GM04503 (cell line): ENCODE results near the gene PTPRD.
"Not testable (repeated sequence)": the region's sequence is repeated elsewhere in the genome, so short reads cannot be mapped to it uniquely, and the experiment has no call there.

Source experiments
- DNase-seq: peaks from one replicate; pipeline ENCODE4 v3.0.0-alpha.2; 2012; ENCODE audit warnings: low read depth

Gene PTPRD

GRCh38 chr9:9310743-9311142 lies 1302.1 kb downstream of the PTPRD start:
- DNase-seq, result not testable (repeated sequence)

DNA sequence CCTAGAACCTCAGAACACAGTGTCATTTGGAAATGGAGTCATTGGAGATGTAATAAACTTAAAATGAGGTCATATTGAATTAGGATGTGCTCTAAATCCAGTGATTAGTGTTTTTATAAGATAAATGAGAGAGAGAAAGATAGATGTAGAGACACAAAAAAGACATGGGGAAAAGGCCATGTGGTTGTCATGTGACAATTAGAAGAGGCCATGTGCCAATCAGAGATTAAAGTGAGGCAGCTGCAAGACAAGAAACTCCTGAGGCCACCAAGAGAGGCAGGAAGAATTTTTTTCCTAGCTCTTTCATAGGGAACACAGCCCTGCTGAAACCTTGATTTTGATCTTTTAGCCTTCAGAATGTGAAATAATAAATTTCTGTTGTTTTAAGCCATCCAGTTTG lies 1307.2 kb downstream of the PTPRD start:
- DNase-seq, result no peak

- DNase-seq, result no peak
These were observed 1313.7 kb downstream of the PTPRD start for GRCh38 chr9:9299134-9299533.

DNA sequence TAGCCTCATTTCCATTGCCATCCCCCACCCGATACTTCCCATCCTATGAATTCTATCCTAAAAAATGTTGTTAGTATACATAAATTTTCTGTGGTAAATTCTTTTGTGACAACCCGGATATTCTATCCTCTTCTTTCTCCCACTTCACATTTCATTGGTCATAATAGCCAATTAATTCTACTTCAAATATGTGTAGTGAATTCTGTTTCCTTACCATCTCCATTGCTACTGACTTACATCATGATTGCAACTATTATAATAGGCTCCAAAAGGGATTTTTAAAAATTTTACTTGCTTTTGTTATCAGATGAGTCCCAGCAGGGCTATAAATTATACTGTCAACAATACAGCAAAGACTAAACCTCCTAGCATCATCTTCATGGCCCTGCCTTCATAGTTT lies 1326.8 kb downstream of the PTPRD start:
- no peak for DNase-seq

DNA sequence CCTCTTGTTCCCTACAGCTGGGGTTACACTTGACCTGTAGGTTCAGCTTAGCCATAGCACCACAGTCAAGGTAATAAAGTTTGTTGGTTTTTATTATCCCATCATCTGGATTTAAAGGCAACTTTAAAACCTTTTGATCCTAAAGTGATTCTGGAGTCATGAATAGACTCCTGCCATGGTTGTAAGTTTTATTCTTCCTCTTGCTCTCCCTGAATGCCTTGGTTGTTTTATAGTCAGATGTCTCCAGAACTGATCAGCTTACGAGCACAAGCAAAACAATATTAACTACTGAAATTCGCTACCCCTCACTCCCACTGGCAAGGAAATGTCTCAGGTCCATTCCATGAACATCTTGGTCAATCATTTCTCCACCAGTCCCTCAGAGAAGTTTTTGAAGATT lies 1328.6 kb downstream of the PTPRD start:
- DNase-seq, result no peak

- DNase-seq, result no peak
These were observed 1329.4 kb downstream of the PTPRD start for GRCh38 chr9:9283159-9283986.

- DNase-seq, result no peak
These were observed 1337.2 kb downstream of the PTPRD start for GRCh38 chr9:9275601-9276000.

GRCh38 chr9:9257999-9258498 lies 1354.8 kb downstream of the PTPRD start:
- DNase-seq, result no peak

DNA sequence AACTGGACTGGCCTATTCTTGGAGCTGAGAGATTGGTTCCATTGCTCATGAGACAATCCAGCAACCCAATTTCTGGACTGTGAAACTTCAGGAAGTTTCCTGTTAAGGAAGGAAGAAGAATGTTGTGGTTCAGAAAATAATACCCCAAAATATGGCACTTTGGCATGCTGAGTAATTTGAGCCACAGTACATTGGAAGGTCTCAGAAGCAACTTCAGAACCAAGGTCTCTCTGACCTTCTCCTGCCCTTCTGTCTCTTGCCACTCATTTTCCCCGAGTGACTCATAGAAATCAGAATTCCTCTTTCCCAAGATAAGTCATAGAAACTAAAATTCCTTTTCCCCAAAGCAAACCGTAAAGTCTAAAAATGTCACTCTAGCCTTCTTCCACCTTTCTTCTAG lies 1366.1 kb downstream of the PTPRD start:
- DNase-seq, result no peak

- no peak for DNase-seq
These were observed 1380.9 kb downstream of the PTPRD start for GRCh38 chr9:9231946-9232345.

DNA sequence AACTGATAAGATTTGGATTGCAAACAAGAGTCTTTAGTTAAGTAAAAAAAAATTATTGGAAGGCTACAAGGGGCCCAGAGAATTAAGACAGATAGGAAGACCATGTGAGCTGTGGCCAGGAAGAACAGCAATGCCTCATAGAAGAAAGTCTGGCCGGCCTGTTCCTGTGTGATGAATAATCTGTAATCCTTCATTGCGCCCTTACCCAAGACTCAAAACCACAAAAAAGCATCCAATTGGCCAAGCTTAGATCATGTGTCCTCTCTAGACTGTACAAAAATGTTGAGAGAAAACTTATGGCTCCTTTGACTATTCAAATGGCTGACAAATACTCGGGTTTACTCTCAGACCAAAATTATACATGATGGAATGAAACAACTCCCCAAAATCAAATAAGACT lies 1383.5 kb downstream of the PTPRD start:
- DNase-seq, result no peak

- DNase-seq, result no peak
These were observed 1389.6 kb downstream of the PTPRD start for GRCh38 chr9:9223175-9223574.

DNA sequence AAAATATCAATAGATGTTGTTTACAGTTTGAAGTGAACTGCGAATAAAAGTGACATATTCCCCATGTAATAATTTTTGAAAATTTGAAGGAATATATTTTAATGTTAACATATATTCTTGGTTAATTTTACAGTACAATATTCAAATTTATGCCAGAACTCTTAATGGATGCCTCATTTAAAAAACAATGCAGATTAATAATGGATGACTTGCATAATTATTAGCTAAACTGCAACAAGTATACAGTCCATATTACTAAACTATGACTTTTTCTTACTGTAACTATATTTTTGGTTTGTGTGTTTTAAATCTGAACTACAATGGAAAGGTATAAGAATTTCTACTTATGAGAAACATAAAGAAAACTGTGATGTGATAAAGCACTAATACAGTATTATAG lies 1390.1 kb downstream of the PTPRD start:
- DNase-seq, result no peak

DNA sequence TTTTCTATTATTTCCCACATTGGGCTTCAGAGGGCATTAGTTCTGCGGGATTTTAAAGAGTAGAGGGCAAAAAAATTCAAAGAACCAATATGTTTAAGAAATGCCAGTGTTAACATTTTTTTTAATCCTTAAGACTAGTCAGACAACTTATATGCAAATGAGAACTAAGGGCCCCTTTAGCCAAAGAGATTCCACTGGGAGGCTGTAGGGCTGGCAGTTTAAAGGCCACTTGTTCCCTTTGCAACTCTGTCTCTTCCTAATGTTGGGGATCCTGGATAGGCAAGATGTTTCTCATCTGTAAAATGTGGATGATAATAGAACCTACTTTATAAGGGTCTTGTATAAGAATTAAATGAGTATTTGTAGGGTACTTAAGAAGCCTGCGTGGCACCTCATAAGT lies 1395.9 kb downstream of the PTPRD start:
- no peak for DNase-seq

GRCh38 chr9:9215050-9215449 lies 1397.8 kb downstream of the PTPRD start:
- DNase-seq, result no peak

DNA sequence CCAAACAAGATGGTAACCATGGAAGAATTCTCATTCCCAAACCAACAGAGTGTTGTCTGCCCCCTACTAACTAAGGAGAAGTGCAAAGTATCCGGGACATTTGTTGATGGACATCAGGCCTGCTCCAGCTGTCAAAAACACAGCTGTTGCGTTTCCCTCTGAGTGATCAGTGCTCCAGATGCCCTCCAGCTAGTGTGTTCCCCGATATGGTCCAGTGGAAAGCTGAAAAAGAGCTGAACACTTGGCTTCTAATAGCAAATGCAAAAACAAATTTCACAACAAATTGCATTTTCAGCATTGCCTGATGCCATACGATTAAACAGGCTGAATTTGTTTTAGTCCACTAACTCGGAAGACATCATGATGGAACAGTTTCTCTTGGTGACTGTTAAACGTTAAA lies 1398.7 kb downstream of the PTPRD start:
- DNase-seq, result no peak

GRCh38 chr9:9212963-9213362 lies 1399.8 kb downstream of the PTPRD start:
- no peak for DNase-seq

GRCh38 chr9:9202276-9202675 lies 1410.5 kb downstream of the PTPRD start:
- no peak for DNase-seq

- no peak for DNase-seq
These were observed 1426.7 kb downstream of the PTPRD start for GRCh38 chr9:9186086-9186485.

GRCh38 chr9:9182431-9182830 lies 1430.4 kb downstream of the PTPRD start:
- no peak for DNase-seq

- no peak for DNase-seq
These were observed 1435.7 kb downstream of the PTPRD start for GRCh38 chr9:9177081-9177480.

DNA sequence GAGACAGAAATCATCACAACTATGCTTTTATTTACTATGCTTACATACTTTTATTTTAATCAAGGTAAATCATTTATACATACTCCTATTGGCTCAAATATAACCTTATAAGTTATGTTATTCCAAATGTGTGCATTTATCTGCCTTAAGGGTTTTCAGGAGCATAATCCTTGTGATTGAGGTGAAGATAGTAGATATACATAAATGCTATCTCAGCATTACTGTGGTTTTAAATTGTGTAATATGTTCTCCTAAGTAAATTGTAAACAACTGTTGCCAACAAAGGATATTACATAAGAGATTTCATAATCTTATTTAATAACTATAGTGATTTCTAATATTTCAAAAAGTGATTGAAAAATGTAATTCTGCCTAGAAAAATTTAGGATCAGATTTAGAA lies 1438.4 kb downstream of the PTPRD start:
- no peak for DNase-seq

- DNase-seq, result no peak
These were observed 1439.5 kb downstream of the PTPRD start for GRCh38 chr9:9173264-9173663.
